Esophagus mucosa (tissue), 1 donor: Measurements from ENCODE around the gene PCK2. TPM values are rescaled to one million over a fixed set of nuclear protein-coding genes. Genes with fewer than 3 reads are reported as not detected.
"Not testable (repeated sequence)": the region's sequence is repeated elsewhere in the genome, so short reads cannot be mapped to it uniquely, and the experiment has no call there.

Experiments used
- ATAC-seq: fragments of 200-7000 bp; cut with Tn5 transposase; one replicate; pipeline ENCODE4 v1.9.1; 2020
- total RNA-seq: library from RNA; stranded (reverse); gene quantifications from one replicate; pipeline ENCODE4 v1.2.4, GENCODE V29; 2023
- donor health status: DM: yes; HTN: yes; CAD: no.

PCK2 gene
- total RNA-seq, 1 donor from 2014 or later, result 44.4 TPM

DNA sequence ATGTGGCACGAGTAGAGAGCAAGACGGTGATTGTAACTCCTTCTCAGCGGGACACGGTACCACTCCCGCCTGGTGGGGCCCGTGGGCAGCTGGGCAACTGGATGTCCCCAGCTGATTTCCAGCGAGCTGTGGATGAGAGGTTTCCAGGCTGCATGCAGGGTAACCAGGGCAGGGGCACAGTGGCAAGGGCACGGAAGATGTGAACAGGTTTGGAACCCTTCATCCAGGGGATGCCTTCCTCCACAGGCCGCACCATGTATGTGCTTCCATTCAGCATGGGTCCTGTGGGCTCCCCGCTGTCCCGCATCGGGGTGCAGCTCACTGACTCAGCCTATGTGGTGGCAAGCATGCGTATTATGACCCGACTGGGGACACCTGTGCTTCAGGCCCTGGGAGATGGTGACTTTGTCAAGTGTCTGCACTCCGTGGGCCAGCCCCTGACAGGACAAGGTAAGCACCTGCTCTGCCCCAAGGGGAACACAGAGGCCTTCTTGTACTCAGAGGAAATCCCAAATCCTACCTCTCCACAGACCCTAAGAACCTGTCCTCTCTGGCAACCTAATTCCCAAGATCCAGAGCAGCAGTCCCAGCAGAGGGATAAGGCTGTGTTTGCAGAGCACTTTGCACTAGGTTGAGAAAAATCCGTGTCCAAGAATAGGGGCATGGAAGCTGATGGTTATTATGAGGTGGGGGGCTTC lies 4.3 kb downstream of the PCK2 start:
- no peak for ATAC-seq

DNA sequence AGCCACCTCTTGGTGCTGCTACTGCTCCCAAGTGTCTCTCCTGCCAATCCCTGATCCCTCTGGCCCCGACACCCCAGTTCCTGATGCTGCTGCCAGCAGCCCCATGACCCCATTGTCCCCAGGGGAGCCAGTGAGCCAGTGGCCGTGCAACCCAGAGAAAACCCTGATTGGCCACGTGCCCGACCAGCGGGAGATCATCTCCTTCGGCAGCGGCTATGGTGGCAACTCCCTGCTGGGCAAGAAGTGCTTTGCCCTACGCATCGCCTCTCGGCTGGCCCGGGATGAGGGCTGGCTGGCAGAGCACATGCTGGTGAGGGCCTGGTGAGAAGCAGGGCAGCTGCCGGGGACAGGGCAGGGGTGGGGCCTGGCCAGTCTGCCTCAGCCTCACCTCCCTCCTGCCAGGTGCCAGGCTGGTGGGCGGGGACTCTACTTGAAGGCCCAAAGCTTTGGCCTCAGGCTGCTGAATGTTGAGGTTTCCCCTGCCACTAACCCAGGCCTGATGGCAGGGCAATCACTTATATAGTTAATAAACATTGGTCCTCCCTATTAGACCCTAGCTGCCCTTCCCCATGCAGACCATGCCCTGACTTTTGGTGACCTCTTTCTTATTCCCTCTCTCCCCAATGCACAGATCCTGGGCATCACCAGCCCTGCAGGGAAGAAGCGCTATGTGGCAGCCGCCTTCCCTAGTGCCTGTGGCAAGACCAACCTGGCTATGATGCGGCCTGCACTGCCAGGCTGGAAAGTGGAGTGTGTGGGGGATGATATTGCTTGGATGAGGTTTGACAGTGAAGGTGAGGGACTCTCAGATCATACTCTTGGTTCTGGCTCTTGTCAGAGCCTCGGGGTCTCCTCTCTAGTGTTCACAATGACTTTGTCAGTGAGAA lies 5.1 kb downstream of the PCK2 start:
- no peak for ATAC-seq

DNA sequence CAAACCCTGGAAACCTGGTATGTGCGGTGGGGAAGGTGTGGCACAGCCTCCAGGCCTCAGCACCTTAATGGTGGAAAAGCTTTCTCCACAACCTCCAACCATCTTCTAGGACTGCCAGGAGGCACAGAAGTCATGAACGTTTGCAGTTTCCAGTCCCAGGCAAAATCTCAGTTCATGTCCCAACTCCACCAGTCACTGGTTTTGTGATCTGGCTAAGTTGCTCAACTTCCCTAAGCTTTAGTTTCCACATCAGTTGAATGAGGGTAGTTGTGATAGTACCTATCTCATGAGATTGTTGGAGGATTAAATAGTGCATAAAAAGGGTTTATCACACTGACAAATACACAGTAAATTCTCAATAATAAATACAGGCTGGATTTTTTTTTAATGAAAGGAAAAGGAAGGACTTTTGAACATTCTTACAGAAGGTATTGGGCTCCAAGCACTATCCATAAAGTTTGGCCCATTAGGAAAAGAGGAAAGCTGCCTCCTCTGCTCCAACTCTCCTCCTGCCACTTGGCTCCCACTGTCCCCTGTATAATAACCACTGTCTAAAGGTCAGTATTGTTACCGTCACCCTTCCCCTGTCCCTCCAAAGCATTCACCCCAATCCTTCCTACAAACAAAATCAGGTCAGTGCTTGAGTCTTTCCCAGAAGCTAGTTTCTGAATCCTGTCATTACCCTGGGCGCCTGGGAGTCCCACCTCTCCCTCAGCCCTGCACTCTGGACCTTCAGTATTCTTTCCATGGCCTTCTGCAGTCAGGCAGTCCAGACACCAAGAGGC lies 6.3 kb downstream of the PCK2 start:
- no peak for ATAC-seq

DNA sequence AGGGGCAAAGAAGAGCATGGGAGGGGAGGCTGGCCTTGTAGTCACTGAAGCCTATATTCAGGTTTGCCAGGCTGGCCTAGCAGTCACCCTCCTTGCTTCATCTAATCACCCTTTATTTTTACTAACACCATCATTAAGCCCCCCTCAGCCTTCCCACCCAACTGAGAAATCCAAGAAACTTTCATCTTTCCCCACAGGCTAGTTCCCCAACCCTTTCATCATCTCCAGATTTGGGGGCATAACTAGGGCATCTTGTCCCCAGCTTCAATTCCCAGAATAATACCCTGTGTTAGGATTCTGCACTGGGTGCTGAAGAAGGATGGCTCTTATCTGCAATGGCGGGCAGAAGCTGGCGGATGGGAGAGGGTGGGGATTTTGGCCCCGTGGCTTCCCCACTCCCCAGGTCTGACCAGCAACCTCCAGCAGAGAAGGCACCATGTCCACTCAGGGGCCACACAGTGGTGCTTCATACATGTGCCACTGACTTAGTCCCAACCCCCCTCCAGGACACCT lies 6.9 kb downstream of the PCK2 start:
- no peak for ATAC-seq

DNA sequence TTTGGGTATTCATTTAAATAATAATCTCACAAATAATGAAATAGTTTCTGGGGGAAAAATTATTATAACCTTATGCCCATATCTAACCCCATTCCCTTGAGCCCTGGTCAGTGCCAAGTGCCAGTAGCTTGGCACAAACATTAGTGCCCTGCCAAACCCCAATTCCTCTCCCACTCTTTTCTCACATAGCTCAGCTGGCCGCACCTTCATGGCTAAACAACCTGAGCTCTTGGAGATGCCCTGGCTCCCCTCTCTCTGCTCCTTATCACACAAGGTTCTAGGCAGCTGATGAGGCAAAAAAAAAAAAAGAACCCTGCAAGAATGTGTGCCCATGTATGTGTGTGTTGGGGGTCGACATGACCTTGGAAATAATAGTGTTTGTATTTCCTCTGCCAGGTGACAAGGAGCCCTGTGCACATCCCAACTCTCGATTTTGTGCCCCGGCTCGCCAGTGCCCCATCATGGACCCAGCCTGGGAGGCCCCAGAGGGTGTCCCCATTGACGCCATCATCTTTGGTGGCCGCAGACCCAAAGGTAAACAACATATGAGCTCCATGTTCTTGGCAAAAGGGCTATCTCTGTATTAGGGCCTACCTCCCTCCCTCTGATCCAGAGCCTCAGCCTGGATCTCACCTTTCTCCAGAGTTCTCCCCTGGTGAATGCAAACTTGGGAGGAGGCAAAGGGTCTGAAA lies 8.4 kb downstream of the PCK2 start:
- ATAC-seq, result no peak

DNA sequence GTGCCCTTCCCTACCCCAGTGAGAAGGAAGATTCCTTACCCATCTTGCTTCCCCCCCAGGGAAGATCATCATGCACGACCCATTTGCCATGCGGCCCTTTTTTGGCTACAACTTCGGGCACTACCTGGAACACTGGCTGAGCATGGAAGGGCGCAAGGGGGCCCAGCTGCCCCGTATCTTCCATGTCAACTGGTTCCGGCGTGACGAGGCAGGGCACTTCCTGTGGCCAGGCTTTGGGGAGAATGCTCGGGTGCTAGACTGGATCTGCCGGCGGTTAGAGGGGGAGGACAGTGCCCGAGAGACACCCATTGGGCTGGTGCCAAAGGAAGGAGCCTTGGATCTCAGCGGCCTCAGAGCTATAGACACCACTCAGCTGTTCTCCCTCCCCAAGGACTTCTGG lies 9.3 kb downstream of the PCK2 start:
- peak; percentile 19 for ATAC-seq

DNA sequence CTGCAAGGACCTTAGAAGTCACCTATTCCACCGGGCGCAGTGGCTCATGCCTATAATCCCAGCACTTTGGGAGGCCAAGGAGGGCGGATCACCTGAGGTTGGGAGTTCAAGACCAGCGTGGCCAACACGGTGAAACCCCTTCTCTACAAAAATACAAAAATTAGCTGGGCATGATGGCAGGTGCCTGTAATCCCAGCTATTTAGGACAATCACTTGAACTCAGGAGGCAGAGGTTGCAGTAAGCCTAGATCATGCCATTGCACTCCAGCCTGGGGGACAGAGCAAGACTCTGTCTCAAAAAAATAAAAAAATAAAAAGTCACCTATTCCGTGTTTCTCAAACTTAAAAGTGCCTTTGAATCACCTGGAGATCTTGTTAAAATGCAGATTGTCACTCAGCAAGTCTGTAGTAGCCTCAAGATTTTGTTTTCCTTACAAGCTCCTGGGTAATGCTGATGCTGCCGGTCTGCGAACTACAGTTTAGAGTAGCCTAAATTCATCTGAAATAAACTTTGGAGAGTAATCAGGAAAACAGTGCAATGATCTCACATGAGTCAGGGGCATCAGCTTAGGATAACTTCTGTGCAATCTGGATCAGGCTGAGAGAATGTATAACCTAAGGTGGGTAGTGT lies 11.6 kb downstream of the PCK2 start:
- ATAC-seq, result not testable (repeated sequence)

DNA sequence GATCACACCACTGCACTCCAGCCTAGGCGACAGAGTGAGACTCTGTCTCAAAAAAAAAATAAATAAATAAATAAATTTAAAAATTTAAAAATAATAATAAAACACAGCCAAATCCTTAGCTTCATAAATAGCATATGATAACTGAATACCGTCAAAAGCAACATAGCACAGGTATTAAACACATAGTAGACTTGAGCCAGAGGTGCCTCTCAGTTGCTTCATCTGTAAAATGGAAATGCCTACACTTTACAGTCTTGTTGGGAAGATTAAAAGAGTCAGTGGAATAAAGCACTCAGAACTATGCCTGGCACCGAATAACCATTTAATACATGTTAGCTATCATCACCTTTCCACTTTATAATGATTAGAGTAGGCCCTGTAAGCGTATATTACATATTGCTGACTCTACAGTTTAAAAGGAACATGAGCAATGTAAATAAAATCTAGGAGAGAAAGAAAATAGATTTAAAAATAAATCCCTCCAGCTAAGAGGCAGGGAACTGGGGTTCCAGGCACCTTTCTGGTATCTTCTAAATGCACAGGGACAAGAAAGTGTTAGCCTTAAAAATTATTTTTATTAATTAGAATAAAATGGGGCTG lies 12.7 kb downstream of the PCK2 start:
- no peak for ATAC-seq

DNA sequence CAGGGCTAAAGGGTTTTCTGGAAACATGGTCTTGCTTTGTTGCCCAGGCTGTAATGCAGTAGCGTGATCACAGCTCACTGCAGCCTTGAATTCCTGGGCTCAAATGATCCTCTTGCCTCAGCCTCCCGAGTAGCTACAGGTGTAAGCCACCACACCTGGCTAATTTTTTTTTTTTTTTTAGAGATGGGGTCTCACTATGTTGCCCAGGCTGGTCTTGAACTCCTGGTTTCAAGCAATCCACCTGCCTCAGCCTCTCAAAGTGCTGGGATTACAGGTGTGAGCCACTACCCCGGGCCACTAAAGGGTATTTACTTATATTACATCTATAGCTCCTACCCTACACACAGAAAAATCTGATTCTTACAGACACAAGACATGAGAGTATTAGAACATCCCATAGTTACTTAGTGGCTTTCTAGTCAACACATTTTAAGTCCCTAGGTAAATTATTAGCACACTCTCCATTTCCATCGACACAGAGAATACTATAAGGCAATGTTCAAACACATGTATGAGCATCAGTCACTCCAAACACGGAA lies 14.3 kb downstream of the PCK2 start:
- ATAC-seq, result no peak

DNA sequence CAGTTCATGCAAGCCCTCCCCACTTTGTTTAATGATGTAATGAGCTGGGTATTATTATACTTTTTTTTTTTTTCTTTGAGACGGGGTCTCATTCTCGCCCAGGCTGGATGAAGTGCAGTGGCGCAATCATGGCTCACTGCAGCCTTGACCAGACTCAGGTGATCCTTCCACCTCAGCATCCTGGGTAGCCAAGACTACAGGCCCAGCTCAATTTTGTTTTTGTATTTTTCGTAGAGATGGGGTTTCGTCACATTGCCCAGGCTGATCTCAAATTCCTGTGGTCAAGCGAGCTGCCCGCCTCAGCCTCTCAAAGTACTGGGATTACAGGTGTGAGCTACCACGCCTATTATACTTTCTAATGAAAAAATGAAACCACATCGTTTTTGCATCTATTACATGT lies 15.9 kb downstream of the PCK2 start:
- ATAC-seq, result no peak

DNA sequence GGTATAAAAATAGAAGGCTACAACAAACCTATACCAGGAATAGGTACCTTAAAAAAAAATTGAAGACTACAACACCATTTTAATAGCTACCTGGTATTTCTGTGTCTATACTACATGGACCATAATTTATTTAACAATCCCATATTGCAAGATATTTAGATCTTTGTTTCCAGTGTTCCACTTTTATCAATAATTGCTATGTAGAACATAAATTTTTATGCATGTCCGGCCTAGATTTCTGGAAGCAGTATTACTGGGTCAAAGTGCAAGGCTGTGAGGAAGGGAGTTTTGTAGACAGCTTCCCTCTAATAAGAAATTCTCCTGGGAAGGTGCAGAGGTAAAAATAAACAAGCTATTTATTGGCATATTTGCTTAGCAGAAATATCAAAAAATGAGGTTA lies 16.4 kb downstream of the PCK2 start:
- ATAC-seq, result no peak

DNA sequence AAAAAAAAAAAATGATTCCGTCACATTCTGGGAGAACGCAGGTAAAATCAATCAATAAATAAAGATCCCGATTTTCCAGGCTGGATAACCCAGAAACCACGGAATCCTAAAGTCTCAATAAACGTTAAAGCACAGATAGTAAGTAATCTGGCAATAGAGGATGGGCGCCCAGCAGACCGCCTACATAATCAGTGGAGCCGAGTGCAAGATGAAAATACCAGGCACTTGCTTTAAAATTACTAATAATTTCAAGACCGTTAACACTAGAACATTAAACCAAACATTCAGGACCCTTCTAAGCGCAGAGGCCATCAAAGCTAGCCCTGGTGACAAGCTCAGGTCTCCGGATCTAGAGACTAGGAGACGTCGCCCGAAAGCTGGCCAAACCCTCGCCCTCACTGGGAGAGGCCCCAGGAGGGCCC lies 19.3 kb downstream of the PCK2 start:
- ATAC-seq, result no peak

DNA sequence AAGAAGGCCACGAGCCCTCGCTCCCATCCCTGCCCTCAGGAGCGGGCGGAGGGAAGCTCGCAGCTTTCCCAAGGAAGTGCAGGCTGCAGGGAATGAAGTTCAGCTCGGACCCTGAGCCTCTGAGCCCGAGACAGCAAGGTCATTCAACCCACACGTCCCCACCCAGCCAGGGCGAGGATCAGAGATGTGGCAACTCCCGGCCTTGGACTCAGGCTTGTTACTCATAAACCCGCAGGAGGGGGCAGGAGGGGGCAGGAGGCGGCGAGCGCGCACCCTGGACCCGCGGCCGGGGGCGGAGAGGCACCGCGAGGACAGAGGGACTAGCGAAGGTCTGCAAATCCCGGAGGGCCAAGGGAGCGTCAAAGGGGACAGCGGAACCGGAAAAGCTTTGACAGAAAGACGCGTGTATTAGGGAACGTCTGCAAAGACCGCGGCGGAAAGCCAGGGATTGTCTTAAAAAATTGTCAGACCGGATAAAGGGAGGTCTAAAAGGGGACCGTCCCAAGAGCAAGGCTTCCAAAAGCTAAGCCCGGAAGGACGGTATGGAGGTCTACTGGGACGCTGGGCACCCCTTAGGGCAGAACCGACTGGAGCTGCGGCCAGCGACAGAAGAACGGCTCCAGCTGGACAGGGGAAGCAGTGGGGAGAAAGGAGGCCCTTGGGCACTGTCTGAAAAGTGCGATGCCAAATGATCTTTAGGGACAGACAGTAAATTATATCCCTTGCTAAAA lies 19.9 kb downstream of the PCK2 start:
- peak; percentile 59 for ATAC-seq

DNA sequence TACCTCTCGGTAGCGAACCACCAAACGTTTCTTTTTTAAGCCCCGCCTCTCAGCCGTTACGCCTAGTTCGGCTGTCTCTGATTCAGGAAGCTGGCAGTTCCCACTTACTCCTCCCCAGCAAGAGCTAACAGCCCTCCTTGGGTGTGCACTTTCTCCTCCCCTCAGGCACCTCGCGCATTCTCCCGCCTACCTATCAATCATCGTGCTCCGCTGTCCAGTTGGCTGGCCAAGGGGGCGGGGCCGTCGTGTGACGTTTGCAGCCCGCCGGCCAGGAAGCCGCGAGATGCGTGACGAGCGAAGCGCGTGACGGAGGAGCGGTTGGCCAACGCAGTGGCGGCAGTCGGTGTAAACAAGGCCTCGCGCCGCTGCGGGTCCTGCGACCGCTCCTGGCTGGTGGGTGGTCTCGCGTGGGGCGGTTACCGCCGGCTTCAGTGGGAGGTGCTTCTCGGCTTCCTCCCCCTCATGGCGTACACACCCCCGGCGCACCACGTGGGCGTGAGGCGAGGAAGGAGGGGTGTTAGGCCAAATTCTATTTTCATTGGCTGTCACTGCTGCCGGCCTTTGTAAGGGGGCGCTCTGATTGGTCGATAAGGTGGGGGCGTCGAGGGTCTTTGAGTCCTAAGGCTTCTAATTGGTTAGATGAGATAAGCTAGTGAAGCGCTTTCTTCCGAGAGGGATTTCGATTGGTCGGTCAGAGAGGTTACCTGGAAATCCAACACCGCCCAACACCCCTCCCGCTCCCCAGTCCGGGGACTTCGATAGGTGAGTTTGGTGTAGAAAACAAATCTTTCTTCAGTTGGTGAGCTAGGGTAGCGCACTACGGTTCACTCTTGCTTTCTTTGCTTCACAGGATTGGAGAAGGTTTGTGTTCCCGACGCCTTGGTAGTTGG lies 20.7 kb downstream of the PCK2 start, which contains the start of the genes DCAF11 and NRL:
Gene DCAF11, plus strand, starts transcription at position 246 of the 890 bp plus-strand sequence. CDS start 818 bp downstream, outside the sequence.
Gene NRL, minus strand, starts transcription at position 418 of the 890 bp plus-strand sequence. CDS start 32,101 bp downstream, outside the sequence.
- ATAC-seq, result peak; percentile 96

DNA sequence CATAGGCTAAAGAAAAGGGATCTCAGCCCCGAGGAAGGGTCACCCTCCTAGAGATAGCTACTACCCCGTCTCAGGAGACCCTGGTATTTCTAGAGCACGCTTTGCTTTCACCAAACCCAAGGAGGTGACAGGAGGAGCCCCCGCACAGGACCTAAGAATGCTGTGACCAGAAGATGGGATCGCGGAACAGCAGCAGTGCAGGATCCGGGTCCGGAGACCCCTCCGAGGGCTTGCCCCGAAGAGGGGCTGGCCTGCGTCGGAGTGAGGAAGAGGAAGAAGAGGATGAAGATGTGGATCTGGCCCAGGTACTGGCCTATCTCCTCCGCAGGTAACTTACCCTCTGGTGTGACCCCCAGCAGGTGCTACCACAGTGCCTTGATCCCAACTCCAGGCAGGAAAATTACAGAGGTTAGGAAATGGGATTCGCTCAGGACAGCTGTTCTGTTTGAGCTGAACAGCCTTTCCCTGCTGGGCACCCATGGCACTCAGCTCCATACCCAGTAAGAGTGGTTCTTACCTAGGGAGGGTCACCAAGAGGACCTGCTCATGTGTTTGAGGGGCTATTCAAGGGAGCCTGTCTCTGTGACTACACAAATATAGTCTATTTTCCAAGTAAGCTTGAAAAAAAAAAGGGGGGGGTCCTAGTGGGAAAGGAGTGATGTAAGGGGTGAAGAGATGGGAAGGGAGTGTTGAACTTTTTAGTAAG lies 21.5 kb downstream of the PCK2 start:
- ATAC-seq, result no peak

DNA sequence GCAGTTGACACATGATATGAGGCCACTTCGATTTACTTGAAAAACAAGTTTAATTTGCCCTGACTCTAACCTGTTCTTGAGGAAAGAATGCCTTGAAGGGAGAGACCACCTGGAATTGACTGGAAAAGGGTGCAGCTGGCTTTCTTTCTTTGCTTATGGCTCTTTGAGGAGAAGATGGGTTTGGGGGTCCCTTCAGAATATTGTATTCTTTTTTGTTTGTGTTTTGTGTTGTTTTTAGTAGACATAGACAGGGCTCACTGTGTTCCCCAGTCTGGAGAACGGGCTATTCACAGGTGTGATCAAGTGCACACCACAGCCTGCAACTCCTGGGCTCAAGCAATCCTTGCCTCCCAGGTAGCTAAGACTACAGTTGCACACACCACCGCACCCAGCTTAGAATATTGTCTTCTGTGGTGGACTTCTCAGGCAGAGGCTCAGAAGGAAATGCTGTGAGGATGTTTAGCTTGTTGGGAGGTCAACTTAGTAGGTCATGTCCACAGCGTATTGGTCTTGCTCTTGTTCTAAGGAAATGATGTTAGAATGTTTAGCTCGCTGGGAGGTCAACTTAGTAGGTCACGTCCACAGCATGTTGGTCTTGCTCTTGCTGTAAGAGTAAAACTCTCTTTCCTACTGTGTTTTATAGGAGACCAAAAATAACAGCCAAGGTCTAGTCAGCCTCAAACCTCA lies 22.2 kb downstream of the PCK2 start:
- ATAC-seq, result no peak

DNA sequence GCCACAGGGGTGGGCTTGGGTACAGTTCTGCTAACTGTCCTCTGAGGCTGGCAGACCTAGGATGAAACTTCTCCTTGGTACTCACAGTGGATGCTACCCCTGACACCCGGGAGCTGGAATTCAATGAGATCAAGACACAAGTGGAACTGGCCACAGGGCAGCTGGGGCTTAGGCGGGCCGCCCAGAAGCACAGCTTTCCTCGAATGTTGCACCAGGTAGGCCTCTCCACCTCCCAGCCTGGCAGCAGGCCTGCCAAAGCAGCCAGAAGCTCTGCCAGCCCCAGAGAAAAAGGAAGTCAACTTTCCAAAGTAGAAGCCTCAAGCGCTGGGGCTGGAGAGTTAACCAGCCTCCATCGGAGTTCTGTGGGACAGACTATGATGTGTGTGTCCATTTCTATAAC lies 23.1 kb downstream of the PCK2 start:
- no peak for ATAC-seq

DNA sequence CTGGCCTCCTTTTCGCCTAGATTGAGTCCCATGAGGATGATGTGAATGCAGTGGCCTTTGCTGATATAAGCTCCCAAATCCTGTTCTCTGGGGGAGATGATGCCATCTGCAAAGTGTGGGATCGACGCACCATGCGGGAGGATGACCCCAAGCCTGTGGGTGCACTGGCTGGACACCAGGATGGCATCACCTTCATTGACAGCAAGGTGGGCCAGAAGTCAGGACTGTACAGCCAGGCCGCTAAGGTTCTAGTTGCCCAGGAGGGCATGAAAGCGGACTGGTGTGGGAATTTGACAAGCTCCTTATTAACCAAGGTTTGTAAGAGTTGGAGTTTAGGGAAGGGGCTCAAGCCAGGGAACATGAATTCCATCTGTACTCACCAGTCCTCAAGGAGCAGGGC lies 25.6 kb downstream of the PCK2 start:
- no peak for ATAC-seq
